HG02884 (cell line): Measurements from ENCODE around the gene KCMF1.

Experiments
- ATAC-seq: cut with Tn5 transposase; IDR thresholded peaks from one replicate; pipeline ENCODE4 v1.9.1; 2021; ENCODE audit warnings: mild to moderate bottlenecking, moderate library complexity; ENCODE audit not compliant: unreplicated experiment

KCMF1 gene

DNA sequence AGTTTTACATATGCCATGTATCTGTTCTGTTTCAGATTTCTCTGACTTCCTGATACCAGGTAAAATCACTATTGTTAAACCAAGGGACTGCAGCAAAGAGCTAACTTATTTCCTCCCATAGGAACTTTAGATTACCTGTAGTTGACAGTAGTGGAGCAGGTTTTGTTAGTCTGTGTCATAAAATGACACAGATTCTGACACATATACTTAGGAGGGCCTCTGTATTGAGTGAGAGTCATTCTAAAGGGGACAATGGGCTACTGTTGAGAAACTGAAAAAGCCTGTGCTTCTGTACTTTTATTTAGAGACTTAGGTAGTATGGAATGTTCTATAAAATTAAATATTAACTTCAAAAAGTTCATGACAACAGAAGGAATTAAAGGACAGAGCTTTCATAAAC is 48.2 kb downstream of the KCMF1 start:
- no peak for ATAC-seq

DNA sequence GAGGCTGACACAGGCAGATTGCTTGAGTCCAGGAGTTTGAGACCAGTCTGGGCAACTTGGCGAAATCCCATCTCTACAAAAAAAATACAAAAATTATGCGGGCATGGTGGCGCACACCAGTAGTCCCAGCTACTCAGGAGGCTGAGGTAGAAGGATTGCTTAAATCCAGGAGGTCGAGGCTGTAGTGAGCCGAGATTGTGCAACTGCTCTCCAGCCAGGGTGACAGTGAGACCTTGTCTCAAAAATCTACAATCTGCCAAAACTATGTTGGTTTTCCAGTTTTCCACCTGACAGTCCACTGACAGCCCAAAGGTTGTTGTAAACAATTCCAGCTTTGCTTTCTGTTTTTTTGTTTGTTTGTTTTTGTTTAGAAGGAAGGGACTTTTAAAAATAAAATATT is 51.3 kb downstream of the KCMF1 start:
- no peak for ATAC-seq

DNA sequence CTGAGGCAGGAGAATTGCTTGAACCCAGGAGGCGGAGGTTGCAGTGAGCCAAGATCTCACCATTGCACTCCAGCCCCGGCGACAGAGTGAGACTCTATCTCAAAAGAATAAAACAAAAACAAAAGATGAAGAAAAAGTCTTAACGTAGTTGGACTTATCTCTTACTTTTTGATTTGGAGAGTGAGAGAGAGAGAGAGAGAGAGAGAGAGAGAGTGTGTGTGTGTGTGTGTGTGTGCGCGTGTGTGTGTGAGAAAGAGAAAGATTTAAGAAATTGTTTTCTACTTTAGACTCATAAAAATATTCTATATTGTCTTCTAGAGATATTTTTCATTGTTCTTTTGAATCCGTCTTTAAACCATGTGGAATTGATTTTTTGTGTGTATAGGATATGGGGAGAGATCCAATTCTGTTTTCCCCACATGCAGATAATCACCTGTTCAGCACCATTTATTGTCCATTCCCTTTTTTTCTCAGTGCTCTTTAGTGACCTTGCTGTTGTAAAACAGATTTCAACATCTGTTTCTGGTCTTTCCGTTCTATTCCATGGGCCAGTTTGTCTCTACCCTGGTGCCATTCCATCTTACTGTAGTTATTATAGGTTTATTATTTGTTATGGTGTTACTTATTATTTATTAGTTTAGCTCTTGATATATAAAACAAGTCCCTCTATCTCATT is 53.5 kb downstream of the KCMF1 start:
- ATAC-seq: no peak

DNA sequence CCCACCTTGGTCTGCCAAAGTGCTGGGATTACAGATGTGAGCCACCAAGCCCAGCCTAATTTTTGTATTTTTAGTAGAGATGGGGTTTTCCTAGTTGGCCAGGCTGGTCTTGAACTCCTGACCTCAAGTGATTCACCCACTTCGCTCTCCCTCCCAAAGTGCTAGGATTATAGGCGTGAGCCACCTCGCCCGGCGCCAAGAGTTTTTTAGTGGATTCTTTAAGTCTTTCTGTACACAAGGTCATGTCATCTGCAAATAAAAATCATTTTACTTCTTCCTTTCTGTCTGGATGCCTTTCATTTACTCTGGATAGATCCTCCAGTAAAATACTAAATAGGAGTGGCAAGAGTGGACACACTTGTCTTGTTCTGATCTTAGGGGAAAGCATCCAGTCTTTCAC is 61.7 kb downstream of the KCMF1 start:
- ATAC-seq: no peak

DNA sequence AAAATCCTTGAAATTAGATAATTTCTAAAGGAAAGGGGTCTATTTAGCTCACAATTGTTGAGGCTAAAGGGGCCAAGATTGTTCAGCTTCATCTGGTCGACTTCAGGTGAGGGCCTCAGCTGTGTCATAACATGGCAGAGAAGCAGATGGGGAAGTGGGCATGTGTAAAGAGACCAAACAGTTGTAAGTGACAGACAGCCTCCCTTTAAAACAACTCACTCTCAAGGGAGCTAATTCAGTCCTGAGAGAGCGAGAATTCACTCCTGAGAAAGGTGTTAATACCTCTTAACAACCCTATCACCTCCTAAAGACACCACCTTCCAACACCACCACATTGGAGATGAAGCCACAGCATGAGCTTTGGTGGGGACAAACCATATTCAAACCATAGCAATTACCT is 62.4 kb downstream of the KCMF1 start:
- ATAC-seq: no peak

DNA sequence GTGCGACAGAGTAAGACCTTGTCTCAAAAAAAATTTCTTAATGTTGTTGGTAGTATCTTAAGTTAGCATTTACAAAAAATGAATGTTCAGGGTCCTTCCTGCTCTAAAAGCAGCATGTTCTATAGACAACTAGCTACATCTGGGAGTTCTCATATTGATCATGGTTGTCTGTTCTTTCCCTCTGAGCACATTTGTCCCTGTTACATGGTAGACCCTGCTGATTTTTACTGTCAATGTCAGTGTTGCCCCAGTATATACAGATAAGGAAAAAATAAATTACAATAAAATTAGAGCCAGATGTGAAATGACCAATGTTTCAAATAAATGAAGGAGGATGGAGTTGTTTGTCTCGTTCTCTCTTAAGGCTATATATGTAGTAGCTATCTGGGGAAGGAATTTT is 63.2 kb downstream of the KCMF1 start:
- no peak for ATAC-seq

DNA sequence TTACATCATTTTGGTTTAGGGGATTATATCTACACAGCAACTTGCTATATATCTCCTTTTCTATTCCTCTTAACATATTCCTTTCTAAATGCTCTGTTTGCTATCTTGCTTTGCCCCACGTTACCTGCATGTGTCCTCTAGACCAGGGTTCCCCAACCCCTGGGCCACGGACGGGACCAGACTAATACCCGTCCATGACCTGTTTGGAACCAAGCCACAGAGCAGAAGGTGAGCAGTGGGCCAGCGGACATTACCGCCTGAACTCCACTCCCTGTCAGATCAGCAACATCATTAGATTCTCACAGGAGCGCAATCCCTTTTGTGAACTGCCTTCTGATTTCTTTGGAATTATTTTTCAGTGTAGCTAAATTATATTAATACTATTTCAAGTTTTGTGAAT is 66.7 kb downstream of the KCMF1 start:
- ATAC-seq: no peak

DNA sequence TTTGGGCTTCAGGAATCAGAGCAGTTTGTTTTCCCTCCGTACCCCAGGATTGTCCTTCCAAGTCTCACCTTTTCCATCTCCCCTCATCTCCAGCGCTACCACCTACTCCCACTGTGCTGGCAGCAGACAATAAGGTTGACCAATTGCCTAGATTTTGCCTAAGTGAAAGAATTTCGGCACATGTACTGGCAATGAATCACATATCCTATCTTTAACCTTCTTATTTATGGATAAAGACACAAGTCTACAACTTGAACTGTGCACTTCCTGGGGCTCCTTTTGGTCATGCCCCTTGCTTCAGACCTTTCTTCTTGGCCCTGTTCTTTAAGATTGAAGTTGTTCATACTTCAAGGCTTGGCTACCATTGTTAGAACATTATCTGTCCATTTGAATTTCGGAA is 71.4 kb downstream of the KCMF1 start:
- ATAC-seq: no peak

DNA sequence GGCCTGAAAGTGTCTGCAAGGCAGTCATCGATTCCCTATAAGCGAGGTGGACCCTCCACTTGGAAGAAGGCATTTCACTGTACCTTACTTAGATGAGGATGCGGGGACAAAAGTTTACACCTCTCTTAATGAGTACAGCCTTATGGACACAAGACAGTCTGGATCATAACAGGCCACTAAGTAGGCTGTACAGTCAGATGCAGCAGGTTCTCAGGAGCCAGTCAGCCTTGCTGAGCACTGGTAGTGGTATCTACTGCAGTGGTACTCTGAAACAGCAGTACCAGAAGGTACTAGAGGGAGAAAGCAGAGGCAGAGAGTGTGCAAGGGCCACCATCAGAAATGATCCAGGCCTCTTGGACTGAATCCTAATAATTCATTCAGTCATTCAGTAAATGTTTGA is 77.6 kb downstream of the KCMF1 start:
- no peak for ATAC-seq

DNA sequence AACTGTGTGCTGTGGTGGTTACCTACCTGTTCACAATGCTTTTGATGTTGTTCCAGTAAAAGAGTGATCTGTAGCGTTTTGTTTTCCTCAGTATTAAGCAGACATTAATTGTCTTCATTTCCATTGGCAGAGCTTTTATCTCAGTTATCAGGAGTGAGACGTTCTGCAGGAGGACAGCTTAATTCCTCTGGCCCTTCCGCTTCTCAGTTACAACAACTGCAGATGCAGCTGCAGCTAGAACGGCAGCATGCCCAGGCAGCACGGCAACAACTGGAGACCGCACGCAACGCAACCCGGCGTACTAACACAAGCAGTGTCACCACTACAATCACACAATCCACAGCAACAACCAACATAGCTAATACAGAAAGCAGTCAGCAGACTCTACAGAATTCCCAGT is 78.3 kb downstream of the KCMF1 start:
- no peak for ATAC-seq

DNA sequence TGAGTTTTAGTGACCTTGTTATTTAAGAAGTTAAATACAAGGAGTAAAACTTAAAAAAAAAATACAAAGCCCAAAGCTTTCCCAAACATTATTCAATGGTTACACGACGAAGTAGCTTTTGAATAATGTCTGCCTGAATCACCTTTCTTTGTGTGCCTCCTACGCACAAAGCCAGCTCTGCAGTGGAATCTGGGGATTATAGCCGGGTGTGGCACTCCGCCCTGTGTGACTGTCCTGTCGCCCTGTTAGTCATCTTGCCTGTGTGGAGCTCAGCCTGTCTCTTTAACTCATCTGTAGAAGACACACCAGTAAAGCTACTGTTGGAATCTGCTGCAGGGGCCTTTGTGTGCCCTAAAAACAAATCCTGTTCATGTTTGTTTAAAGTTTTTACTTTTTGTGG is 82.8 kb downstream of the KCMF1 start:
- no peak for ATAC-seq

DNA sequence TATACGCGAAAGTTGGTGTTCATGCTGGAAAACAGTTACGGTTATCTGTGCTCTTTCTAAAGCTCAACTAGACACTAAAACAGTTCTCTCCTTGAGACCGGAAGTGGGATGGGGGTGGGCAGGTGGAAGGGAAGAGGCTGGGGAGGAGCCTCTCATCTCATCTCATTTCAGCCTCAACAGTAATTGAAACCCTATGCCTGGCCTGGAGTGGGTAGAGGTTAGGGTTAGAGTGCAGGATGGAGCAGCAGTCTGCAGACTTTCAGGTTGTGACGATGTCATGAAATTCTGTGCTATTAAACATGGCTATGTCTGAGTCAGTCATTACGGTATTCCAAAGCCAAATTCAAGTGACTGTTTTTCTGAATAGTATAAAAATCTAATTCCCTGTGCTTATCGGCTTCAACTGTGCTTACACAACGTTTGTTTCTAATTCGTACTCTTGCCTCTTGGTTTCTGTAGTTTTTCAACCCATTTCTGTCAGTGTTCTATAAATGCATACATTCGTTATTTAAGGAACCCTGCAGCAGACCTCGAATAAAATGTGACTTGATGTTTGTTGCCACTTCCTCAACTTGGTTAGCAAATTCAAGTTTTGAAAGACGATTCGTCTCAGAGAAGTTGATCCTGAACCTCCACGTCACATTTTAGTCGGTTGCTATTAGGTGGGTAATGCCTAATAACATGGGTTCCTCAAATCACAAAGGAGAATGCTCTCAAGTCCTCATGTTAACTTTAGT is 86.4 kb downstream of the KCMF1 start:
- ATAC-seq: no peak

DNA sequence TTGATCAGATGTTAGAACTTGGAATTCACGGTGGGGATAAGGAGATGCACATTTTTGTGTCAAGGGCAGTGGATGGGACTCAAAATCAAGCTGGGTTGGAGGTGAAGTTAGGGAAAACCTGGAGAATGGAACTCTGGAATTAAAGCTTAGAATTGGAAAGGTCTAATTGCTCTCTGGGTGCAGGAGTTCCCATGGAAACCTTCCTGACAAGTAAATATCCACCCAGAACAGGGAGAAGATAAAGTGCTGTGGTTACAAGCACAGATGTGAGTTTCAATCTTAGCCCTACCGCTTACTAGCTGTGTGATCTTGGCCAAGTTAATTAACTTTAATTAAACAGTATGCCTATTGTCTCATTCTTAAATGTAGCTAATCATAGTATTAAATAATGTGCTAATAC is 90.9 kb downstream of the KCMF1 start:
- no peak for ATAC-seq

DNA sequence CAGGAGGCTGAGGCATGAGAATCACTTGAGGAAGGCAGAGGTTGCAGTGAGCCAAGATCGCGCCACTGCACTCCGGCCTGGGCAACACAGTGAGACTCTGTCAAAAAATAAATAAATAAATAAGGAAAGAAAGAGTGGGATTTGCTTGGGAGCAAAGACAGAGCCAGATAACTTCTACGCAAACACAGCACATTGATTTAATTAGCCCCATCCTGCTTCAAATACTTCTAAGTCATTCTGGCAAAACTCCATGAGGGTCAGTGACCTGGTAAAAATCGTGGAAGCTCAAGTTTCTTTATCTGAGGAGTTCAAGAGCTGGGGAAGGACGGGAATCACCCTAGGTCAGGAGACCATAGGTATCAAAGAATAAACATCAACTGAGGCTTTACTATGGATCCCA is 91.6 kb downstream of the KCMF1 start:
- ATAC-seq: no peak

DNA sequence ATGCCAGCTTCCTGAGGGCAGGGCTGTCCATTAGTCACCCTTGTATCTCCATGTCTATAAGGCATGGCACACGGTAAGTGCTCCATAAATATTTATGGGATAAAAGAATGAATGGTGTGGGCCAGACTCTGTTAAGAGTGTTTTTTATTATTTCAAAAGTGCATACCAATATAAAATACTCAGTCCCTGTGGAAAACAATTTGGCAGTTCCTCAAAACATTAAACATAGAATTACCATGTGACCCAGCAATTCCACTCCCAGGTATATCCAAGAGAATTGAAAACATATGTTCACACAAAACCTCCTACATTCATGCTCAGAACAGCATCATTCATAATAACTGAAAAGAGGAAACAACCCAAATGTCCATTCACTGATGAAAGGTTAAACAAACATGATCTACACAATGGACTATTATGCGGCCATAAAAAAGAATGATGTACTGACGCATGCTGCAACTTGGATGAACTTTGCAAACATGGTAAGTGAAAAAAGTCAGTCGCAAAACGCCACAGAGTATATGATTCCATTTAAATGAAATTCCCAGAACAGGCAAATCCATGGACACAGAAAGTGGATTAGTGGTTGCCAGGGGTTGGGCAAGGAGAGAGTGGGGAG is 93.1 kb downstream of the KCMF1 start:
- ATAC-seq: no peak

DNA sequence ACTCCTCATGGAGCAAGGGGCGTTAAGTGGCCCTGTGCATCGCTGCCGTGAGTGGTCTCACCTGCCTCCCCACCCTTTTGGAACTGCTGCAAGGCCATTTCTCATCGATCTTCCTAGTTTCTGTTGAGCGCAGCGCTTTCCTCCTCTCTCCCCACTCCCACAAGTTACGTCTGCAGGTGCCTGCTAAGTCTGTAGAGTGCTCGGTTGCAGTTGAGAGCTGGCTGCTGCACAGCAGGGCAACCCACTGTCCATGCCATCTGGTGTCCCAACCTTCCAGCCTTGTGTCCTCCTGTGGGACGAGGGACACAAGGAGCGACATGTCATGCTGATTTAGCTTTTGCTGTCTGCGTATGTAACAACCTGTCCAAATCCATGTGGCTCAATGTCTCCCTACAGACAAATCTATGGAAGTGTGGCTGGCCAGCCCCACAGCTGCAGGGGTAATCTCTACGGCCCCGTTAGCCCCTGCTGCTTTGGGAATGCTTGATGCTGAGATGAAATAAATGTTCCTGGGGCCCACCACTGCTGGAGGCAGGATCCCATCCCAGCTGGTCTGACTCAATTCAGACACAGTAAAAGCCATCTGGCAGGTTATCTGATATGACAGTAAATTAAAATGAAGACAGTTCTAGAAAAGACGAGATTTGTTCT is 94.1 kb downstream of the KCMF1 start:
- no peak for ATAC-seq

DNA sequence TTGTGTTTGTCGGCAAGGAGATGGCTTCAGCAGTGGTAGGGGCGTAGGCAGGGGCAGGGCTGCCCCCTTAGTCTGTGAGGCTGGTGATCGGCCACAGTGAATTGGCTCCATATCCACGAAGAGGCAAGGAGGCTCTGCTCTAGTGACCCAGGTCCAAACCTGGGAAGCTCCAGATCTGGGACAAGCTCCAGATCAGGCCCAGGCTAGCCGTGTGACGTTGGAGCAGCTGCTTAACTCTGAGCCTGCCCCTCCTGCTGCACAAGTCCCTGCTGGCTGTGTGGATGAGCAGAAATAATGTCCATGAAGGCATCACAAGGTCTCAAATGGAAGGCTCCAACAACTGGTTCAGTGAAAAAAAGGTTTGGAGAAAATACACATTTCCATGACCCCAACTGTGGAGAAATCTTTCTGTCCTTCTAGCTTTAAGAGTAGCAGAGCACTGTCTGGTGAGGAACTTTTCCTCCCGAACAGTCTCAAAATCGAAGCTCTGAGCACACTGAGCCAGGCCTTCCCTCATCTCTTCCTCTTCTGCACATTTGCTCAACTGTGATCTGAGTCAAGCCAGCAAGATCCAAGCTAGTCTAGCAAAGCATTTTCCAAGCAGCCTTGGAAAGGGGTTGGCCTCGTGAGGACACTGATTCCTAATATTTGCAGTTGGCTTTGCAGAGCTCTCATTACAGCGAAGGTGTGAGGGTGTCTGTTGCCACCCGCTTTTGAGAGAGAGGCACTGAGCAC is 95.2 kb downstream of the KCMF1 start:
- no peak for ATAC-seq

DNA sequence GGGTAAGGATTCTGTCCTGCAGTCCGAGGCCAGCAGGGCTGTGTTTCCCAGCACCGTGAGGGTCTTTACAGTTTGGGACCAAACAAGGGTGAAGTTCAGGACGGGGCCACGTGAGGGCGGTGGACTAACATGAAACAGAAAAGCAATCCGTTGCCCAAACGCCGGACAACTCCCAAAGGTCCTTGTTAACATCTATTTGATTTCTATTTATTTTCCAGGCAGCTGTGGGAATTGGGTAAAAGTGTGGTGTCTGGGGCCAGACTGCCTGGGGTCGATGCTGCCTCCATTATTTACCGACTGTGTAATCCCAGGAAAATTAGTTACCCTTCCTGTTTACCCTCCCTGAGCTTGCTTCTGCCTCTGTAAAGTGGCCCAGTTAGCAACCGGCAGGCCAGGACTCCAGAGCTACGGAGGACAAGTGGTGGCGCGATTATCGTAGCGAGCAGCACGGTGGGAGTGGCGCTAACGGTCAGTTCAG is 96.0 kb downstream of the KCMF1 start:
- ATAC-seq: no peak

DNA sequence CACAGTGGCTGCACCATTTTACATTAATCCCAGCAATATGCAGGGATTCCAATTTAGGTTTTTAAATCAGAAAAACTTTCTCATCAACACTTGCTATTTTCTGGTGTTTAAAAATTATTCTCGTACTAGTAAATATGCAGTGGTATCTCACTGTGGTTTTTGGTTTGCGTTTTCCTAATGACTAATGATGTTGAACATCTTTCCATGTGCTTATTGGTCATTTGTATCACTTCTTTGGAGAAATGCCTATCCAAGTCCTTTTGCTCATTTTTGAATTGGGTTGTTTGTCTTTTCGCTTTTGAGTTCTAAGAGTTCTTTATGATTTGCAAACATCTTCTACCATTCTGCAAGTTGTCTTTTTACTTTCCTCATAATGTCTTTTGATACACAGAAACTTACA is 100.1 kb downstream of the KCMF1 start:
- no peak for ATAC-seq

DNA sequence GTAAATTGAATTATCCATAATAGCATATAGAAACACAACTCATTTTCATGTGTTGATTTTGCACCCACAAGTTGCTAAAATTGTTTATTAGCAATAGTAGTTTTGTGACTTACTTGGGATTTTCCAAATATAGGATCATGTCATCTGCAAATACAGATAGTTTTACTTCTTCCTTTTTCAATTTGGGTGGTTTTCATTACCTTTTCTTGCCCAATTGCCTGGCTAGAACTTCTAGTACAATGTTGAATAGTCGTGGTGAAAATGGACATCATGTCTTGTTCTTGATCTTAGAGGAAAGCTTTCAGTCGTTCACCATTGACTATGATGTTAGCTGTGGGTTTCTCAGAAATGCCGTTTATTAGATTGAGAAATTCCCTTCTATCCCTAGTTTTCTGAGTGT is 102.1 kb downstream of the KCMF1 start:
- no peak for ATAC-seq

DNA sequence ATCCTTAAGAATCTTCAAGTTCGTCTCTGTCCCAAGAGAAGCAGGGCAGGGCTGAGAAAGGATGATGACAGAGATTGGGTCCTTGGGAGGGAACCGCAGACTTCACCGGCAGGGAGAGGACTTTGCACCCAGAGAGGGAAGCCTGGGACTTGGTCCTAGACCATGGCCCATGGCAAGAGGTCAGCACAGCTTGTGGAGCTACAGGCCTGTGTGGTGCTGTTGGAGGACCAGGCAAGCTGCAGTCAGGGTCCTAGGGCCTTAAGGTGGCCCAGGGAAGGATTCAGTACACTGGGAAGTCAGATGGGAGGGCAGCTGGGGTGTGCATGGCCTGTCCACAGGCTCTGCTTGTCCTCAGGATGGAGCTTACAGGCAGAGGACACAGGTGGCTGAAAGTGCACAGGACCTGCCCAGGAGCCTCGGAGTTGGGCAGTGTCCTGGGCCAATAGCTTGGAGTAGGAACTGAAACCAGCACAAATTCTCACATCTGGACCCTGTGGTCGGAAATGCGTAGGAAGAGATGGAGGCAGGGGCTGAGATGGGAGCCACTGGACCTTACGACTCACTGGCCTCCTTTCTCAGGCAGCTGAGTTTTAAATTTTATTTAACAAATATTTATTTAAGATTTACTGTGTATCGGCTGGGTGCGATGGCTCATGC is 105.8 kb downstream of the KCMF1 start:
- ATAC-seq: no peak
